ENCODE data around the gene ARMC12. TPM values are rescaled to one million over a fixed set of nuclear protein-coding genes. Genes with fewer than 3 reads are reported as not detected.
"Not testable (repeated sequence)": the region's sequence is repeated elsewhere in the genome, so short reads cannot be mapped to it uniquely, and the experiment has no call there.

ARMC12 gene, protein sequence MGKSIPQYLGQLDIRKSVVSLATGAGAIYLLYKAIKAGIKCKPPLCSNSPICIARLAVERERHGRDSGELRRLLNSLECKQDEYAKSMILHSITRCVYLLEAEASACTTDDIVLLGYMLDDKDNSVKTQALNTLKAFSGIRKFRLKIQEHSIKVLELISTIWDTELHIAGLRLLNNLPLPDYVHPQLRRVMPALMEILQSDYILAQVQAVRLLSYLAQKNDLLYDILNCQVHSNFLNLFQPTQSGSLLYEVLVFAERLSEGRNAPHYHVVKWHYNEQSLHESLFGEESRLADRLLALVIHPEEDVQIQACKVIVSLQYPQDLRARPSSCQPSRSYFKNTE
- 1 to 10 TPM in 2 of 4 donors, under 1 TPM in 1, not detected in 1; 0.69 to 3.2 (median 1.2) TPM for total RNA-seq

DNA sequence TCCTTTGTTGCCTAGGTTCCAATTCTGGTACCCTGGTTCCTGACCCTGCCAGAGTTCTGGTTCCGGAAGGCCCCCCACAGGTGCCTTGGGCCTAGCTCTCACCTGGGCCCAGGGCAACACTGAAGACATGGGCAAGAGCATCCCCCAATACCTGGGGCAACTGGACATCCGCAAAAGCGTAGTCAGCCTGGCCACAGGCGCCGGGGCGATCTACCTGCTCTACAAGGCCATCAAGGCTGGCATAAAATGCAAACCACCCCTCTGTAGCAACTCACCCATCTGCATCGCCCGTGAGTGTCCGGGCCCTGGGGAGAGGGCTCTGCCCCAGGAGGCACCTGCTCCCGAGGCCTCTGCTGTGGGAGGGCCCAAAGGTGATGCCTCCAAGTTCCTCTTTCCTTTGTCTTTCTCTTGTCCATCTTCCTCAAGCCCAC lies at the start of gene ARMC12:
Gene ARMC12, plus strand, starts transcription at position 51 of the 431 bp plus-strand sequence. Its CDS starts 77 bp downstream, at position 128.
- ATAC-seq (ENCODE audit: low FRiP score) (no peak), DNase-seq (ENCODE audit: low spot score) (no peak)
- TF ChIP-seq, protein P1, sequence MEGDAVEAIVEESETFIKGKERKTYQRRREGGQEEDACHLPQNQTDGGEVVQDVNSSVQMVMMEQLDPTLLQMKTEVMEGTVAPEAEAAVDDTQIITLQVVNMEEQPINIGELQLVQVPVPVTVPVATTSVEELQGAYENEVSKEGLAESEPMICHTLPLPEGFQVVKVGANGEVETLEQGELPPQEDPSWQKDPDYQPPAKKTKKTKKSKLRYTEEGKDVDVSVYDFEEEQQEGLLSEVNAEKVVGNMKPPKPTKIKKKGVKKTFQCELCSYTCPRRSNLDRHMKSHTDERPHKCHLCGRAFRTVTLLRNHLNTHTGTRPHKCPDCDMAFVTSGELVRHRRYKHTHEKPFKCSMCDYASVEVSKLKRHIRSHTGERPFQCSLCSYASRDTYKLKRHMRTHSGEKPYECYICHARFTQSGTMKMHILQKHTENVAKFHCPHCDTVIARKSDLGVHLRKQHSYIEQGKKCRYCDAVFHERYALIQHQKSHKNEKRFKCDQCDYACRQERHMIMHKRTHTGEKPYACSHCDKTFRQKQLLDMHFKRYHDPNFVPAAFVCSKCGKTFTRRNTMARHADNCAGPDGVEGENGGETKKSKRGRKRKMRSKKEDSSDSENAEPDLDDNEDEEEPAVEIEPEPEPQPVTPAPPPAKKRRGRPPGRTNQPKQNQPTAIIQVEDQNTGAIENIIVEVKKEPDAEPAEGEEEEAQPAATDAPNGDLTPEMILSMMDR (IDR thresholded peaks at IDR 0.05) = no peak

DNA sequence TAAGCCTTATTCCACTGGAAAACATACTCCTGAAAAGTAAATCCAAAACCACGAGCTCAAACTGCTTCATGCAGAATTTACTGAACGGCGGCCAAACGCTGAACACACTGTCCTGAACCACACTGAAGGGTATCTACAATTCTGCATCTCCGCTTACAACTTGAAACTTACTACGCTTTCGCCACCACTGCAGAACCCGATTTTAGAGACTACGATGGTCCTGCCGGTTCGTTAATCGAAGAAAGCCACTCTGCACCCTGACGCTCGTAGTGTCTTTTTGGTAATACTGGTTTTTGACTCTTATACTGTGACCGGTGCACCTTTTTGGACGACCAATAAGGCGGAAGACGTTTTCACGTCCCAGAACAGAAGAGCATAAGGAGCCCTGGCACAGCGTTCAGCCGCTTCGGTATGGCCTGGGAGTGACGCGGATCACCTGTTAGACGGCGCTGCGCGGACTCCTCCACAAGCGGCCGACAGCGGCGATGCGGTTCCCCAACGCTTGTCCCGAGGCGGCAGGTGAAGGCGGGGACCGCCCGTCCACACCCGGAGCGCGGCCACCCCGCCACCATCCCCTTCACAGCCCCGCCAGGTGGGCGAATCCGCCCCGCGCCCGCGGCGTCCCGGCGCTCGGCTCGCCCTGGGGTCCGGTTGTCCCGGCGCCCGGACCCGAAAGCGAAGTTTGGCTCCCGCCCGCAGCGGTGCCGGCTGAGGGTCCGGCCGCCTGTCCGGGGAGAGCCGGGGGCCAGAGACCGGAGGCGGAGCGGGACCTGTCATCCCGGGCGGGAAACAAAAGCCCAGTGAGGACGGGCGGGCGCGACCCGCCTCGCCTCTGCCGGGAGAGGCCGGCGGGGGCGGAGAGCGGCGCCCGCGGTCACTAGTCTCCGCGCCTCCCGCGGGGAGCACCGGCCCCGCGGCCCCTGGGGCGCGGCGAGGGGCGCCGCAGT lies 48.9 kb upstream of the ARMC12 start:
- TF ChIP-seq, protein P1 (IDR thresholded peaks at IDR 0.05) = no peak
- ATAC-seq (ENCODE audit: low FRiP score) (peak; percentile 45), DNase-seq (ENCODE audit: low spot score) (no peak)

DNA sequence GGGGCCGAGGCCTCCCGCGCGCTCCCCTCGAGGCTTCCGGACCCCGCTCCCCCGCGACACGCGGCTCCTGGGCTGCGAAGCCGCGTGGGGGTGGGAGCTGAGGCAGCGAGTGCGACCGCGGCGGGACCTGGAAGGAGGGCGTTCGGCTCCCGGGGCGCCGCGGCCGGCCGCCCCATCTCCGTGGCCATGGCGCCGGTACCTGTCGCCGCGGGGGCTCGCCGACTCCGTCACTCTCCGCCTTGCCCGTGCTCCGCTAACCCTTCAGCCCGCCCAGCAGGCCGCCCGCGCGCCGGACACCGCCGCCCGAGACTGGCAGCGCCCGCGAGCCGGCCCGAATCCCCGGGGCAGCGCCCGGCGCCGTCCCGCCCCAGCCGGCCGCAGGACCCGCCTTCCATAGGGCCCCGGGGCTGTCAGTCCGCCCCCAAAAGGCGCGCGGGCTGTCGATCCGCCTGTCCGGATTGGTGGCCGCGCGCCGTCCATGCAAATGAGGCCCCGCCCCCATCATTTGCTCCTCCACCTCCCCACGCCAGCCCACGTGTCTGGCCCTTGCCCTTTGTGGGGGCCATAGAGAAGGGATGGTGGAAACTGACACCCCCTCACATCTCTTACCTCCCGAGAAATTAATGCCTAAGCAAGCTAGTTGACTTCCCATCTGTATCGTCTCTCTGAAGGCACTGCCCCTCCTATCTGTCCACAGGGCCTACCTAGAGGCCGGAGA lies 48.1 kb upstream of the ARMC12 start, which contains the start of gene FKBP5:
Gene FKBP5, minus strand, starts transcription at position 311 of the 718 bp plus-strand sequence. CDS start 46,091 bp downstream, outside the sequence.
- TF ChIP-seq, protein P1 (IDR thresholded peaks at IDR 0.05) = no peak
- ATAC-seq (ENCODE audit: low FRiP score) = peak; percentile 98
- peak; percentile 93 for DNase-seq (ENCODE audit: low spot score)

DNA sequence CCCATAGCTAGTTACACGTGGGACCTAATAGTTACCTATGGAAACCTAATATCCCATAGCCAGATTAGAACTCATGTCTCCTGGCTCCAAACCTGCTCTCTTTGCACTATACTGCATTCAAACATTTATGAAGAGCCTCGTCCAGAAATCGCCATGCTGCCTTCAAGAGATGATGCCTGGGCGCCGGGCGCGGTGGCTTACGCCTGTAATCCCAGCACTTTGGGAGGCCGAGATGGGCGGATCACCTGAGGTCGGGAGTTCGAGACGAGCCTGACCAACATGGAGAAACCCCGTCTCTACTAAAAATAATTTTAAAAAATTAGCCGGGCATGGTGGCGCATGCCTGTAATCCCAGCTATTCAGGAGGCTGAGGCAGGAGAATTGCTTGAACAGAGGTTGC lies 46.8 kb upstream of the ARMC12 start:
- DNase-seq (ENCODE audit: low spot score); ATAC-seq (ENCODE audit: low FRiP score): not testable (repeated sequence)

DNA sequence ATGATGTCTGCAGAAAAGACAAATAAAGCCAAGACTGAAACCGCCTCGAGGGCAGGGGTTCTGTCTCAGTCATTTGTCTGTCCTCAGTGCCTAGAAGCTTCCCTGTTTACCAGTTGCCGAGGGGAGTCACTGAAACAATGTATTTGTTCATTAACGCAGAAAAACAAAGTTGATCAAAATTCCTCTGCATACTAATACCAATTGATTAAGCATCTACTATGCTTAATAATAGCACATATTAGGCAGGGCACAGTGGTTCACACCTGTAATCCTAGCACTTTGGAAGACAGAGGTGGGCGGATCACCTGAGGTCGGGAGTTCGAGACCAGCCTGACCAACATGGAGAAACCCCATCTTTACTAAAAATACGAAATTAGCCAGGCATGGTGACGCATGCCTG lies 46.3 kb upstream of the ARMC12 start:
- DNase-seq (ENCODE audit: low spot score) = no peak

DNA sequence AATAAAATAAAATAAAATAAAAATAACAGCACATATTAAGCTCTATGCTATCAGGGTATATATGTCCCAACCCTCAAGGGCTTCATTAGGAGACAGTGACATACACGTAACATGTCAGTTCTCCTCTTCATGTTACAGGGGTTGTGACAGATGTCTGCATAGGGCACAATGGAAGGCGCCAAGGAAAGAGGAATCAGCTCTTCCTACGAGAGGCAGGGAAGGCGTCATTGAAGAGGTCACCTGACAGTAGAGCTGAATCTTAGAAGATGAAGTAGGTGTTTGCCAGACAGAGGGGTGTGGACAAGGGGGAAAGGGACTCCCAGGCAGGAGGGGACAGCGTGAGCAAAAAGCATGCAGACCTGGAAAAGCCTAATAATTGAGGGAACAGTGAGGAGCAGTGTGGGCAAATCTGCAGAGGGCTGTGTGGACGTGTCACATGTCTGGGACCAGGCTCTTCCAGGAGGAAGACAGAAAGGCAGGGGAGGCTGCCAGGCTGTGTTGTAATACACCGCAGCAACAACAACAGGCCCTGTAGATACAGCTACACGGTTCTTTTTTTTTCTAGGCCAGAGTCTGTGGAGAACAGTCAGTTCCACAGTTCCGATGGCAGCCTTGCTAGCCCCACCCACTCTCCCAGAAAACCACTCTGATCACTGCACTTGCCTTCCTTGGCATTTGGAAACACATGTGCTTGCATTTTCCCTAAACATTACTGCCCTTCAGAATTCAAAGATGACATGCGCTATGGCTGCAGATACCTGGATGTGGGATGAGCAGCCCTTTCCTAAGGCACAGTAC lies 45.6 kb upstream of the ARMC12 start:
- TF ChIP-seq, protein P1 (IDR thresholded peaks at IDR 0.05) = no peak
- peak; percentile 44 for DNase-seq (ENCODE audit: low spot score)
- peak; percentile 60 for ATAC-seq (ENCODE audit: low FRiP score)

More for the DNA sequence above, 46.3 kb upstream of the ARMC12 start:
- TF ChIP-seq, protein P1 (IDR thresholded peaks at IDR 0.05) = no peak
- no peak for ATAC-seq (ENCODE audit: low FRiP score)
